ENCODE data around the gene THOC2. TPM values are rescaled to one million over a fixed set of nuclear protein-coding genes. Genes with fewer than 3 reads are reported as not detected.

Gene THOC2
- total RNA-seq, 2 experiments from 2014 or later = 73.8 to 99.1 TPM

GRCh38 chrX:123779908-123780396, 47.1 kb upstream of the THOC2 start:
- CTCF ChIA-PET (ENCODE audit: unreplicated experiment) = no interaction called here
- Histone ChIP-seq H3K9me2 (ENCODE audit: insufficient read depth, low read length) (no peaks in the 10 kb centered on the region), H3K27ac (ENCODE audit: low read depth, low read length, poor library complexity, severe bottlenecking) (no peak overlapping the region), H4K20me1 (ENCODE audit: insufficient read depth, low read length) (no peaks in the 10 kb centered on the region), H3K79me2 (ENCODE audit: insufficient read depth, low read depth, low read length) (no peaks in the 10 kb centered on the region), H3K9me3 (ENCODE audit: low read length) (no peaks in the 10 kb centered on the region), H3K4me1 (ENCODE audit: insufficient read depth, low read length, poor library complexity, severe bottlenecking) (peaks cover 7% of the 10 kb centered on the region), H2AFZ (ENCODE audit: low read length) (no peak overlapping the region), H3K4me3 (ENCODE audit: low read depth, low read length, poor library complexity, severe bottlenecking) (no peak overlapping the region), H3K4me2 (ENCODE audit: low read length) (no peak overlapping the region), H3K36me3 (ENCODE audit: insufficient read depth, low read length) (no peaks in the 10 kb centered on the region)
- TF ChIP-seq EZH2phosphoT487 (IDR thresholded peaks at IDR 0.05; ENCODE audit: borderline replicate concordance, low read depth, low read length) = no peak
- no peak for TF ChIP-seq CTCF (conservative IDR thresholded peaks at IDR 0.05; ENCODE audit: low read length)
- POLR2A ChIA-PET = interaction anchor here (1.0 kb wide), 1 partner anchor 13 kb away, joined by 3 read pairs; no protein-coding TSS in a partner anchor
- no peak for DNase-seq (ENCODE audit: low spot score)
- no TSS peak for BruUV-seq (replicated peaks)
- intact Hi-C loops (cut with micrococcal nuclease; ENCODE audit: unreplicated experiment) = no loop called here

GRCh38 chrX:123773258-123773988, 40.6 kb upstream of the THOC2 start:
- H3K36me3 ChIP-seq (ENCODE audit: insufficient read depth, low read length) = no peaks in the 10 kb centered on the region
- H3K4me3 ChIP-seq (ENCODE audit: low read depth, low read length, poor library complexity, severe bottlenecking) = no peak overlapping the region
- H3K9me3 ChIP-seq (ENCODE audit: low read length) = no peaks in the 10 kb centered on the region
- no peak for DNase-seq (ENCODE audit: low spot score)
- BruUV-seq (replicated peaks) = no TSS peak
- H2AFZ ChIP-seq (ENCODE audit: low read length) = no peak overlapping the region
- H4K20me1 ChIP-seq (ENCODE audit: insufficient read depth, low read length) = no peaks in the 10 kb centered on the region
- ChIA-PET POLR2A (interaction anchor here (0.7 kb wide), 2 partner anchors 44 to 57 kb away, joined by 3 to 4 read pairs; no protein-coding TSS in a partner anchor), CTCF (ENCODE audit: unreplicated experiment) (no interaction called here)
- no peak overlapping the region for H3K4me2 ChIP-seq (ENCODE audit: low read length)
- H3K9me2 ChIP-seq (ENCODE audit: insufficient read depth, low read length) = no peaks in the 10 kb centered on the region
- intact Hi-C loops (cut with micrococcal nuclease; ENCODE audit: unreplicated experiment) = no loop called here
- H3K27ac ChIP-seq (ENCODE audit: low read depth, low read length, poor library complexity, severe bottlenecking) = no peak overlapping the region
- H3K4me1 ChIP-seq (ENCODE audit: insufficient read depth, low read length, poor library complexity, severe bottlenecking) = no peaks in the 10 kb centered on the region
- H3K79me2 ChIP-seq (ENCODE audit: insufficient read depth, low read depth, low read length) = no peaks in the 10 kb centered on the region
- no peak for TF ChIP-seq CTCF (conservative IDR thresholded peaks at IDR 0.05; ENCODE audit: low read length)
- TF ChIP-seq EZH2phosphoT487 (IDR thresholded peaks at IDR 0.05; ENCODE audit: borderline replicate concordance, low read depth, low read length) = no peak

- H3K9me3 ChIP-seq (ENCODE audit: low read length) = no peaks in the 10 kb centered on the region
- H3K27ac ChIP-seq (ENCODE audit: low read depth, low read length, poor library complexity, severe bottlenecking) = no peak overlapping the region
- TF ChIP-seq CTCF (conservative IDR thresholded peaks at IDR 0.05; ENCODE audit: low read length) = no peak
- no peak for TF ChIP-seq EZH2phosphoT487 (IDR thresholded peaks at IDR 0.05; ENCODE audit: borderline replicate concordance, low read depth, low read length)
- no peaks in the 10 kb centered on the region for H3K79me2 ChIP-seq (ENCODE audit: insufficient read depth, low read depth, low read length)
- intact Hi-C loops (cut with micrococcal nuclease; ENCODE audit: unreplicated experiment) = no loop called here
- H3K4me1 ChIP-seq (ENCODE audit: insufficient read depth, low read length, poor library complexity, severe bottlenecking) = peaks cover 3% of the 10 kb centered on the region
- H3K4me2 ChIP-seq (ENCODE audit: low read length) = no peak overlapping the region
- no peaks in the 10 kb centered on the region for H3K36me3 ChIP-seq (ENCODE audit: insufficient read depth, low read length)
- no peaks in the 10 kb centered on the region for H3K9me2 ChIP-seq (ENCODE audit: insufficient read depth, low read length)
- no peak overlapping the region for H3K4me3 ChIP-seq (ENCODE audit: low read depth, low read length, poor library complexity, severe bottlenecking)
- no peak overlapping the region for H2AFZ ChIP-seq (ENCODE audit: low read length)
- ChIA-PET POLR2A (no interaction called here), CTCF (ENCODE audit: unreplicated experiment) (no interaction called here)
- H4K20me1 ChIP-seq (ENCODE audit: insufficient read depth, low read length) = no peaks in the 10 kb centered on the region
- no TSS peak for BruUV-seq (replicated peaks)
- DNase-seq (ENCODE audit: low spot score) = no peak
These were observed 38.7 kb upstream of the THOC2 start for GRCh38 chrX:123771449-123772064.
